ENCODE data around the gene INHBA.

The INHBA gene

DNA sequence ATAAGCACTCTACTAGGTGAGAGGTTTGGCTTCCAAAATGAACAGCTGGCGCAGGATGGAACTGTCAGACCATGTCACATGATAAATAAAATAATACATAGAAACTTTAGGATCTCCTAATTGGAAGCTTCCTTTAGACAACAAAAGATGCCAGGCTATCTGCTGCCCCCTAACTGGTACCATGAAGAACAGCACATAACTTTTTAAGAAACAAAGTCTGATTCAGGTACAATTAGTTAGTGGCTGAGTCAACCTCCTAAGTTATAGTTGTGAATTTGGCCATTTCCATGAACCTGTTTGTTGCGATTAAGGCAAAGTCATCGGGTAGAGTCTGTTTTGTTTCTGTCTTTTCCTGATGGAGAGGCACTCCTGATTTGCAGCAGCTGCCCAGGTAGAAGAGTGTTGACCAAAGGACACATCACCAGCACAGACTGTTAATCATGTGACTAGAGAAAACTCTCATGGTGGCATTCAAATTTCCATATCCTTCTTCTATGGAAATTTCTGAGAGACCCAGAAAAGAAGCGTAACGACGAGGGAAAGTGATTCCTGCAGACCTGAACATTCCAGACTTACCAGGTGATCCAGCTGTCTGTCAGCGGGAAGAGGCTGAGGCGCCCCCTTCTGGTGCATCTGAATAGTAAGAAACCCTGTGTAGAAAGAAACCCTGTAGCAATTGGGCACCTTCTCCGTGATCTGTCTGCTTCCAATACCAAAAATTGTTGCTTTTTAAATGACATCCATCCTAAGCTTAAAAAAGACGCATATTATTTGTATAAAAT lies 8.6 kb upstream of the INHBA start:
- no peak for DNase-seq (ENCODE audit: low read depth in 2 of 2)

DNA sequence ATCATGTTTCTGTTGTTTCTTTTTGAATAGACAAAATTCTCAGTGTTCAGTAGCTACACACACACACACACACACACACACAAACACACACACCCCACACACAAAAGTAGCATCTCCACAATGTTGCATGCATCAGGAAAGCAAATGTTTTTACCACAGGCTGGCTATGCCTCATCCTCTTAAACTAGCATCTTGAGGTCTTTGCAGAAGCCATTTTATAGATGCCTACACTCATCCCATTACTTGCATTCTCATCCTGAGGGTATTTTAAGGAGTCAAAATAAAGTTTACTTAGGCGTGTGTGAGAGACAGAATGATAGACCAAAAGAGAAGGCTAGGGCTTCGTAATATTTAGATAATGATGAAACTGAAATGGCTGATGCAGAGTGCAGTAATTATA lies 7.9 kb upstream of the INHBA start:
- no peak for DNase-seq (ENCODE audit: low read depth in 2 of 2)

DNA sequence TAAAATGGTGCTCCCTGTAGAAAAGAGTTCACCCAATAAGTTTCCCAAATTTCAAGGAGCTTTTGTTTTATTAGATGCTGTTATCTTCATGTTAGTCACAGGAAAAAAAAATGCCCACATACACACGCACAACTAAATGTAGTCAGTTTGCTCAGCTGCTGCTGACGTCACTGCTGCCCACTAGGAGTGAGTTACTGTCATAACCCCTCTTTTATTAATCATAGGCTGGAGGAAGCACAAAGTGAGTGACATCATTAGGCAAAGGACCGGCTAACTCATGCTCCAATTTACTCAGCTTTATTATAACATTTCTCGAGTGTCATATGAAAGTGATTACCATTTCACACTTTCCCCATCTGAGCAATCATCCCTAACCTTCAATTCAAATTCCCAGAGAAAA lies 6.7 kb upstream of the INHBA start:
- no peak for DNase-seq (ENCODE audit: low read depth in 2 of 2)

DNA sequence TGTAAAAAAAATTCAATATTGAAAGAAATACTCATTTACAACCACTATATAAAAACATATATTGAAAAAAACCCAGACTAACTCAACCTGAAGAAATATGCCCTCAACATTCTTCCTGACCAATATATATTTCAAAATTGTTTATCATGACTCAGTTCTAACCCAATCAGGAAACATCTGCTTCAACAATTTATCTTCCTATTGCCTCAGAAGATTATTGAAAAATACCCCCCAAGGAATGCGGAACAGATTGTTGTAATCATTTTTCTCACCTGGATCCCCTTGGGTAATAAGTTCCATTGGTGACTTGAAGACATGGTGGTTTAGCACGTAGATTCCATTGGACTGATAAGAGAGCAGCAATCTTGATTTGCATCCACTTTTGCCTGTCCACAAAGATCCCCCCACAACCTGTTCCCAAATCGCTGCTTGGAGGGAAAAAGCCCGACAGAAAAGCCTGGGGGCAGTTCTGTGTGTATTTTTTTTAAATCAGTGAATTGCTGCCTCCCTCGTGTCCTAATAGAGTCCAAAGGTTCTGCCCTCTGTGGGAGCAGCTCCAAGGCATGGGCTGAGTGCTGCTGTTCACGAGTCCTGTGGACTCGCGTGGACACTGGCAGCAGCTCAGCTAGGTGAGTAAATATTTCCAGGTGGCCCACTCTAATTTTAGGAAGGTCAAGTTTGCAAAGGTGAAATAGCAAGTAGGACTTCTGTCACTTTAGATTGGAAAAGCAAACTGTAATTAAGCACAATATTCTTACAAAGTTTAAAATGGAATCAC lies 5.9 kb upstream of the INHBA start:
- no peak for DNase-seq (ENCODE audit: low read depth in 2 of 2)

DNA sequence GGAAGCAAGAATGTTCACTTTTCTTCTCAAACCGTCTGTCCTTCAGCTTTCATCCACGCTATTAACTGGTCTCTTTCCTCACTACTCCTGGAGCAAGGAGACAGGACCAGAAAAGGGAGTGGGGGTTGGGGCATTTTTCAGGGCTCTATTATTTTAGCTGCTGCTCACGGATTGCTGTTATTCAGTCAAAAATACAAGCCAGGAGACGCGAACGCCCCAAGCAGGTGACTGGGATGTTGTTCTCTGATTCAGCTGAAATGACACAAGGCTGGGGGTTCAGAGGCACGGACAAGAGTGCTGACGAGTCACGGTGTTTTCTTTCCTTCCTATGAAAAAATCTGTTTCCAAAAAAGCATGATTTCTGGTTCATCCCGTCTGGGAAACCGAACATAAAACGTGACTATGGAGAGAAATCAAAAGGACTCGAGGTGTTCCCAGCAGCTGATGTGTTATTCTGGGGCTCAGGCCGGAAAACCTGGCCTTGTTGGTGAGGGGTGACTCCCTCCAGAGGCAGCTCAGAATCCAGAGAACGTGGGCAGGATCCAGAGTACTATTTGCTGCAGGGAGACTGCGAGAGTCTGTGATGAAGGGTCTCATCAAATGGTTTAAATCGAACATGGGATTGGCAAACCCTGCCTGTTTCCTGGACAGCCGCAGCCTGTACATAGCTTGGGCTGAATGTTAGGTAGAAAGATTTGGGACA lies 3.5 kb upstream of the INHBA start:
- DNase-seq (ENCODE audit: low read depth in 2 of 2) = no peak

DNA sequence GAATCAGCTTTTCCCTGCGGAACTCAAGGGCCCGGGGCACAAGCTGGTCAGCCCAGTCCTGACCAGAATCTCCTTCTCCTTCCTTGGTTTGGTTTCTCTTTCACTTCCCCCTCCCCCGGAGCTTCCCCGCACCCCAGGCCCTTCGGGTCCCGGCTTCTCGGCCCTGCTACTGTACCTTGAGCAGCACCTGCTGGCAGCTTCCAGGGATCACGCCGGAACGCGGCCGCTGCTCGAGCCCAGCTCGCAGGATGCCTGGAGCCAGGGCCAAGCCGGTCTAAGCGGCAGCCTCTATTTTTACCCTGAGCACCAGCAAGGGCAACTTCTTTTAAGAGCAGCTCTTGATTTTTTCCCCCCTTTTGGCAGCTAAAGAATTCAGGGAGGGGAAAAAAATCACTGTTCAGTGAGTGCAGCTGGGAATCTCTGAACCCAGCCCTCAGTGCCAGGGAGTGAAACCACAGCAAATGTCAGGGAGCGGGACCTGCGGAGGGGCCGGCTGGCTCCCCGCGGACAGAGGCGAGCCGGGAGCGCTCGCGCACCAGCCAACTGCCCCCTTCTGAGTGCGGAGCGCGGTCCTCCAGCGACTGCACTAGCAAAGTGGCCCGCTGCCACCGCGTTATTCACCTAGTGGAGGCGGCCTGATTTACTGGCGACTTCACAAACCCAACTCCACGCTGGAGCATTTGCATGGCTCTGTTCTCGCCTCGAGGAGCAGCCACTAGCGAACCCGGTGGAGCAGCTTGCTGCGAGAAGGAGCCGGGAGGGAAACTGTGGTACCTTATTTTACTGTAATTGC lies 2.4 kb upstream of the INHBA start:
- DNase-seq (ENCODE audit: low read depth in 2 of 2) = peak; percentile 19 to 41

DNA sequence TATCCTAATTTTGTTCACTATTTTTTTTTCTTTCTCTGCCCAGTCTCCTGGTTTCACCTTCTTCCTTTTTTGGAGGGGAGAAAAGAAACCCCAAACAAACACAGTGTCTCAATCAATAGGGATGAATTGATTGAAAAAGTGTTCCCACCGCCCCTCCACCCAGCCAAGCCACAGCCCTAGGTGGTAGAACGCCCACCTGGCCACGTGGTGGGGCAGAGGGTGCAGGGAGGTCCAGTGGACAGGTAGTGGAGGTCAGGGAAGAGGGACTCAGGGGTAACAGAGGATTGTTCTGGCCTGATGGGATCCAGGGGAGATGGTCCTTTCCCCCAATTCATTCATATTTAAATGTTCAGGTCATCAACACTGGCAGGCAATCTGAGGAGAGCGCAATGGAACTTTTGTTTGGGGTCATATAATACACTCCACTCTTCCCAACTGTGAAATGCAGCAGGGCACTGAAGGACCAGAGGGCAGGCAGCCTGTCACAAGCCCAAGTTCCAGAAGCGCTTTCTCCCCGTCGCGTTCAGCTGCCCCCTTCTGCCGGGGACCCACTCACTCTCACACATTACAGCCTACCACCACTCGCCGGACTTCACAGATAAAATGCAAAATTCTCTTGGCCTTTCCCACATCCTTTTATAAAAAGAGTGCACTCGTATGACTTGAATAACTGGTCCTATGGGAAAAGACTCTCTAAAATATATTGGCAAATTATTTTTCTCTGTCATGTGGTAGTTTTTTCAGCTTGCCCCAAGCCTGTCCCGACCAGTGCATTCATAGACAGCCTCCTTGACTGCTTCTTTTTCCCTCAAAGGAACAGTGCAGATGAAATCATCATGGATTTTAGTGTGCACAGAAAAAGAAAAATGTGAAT lies 1.6 kb downstream of the INHBA start:
- no peak for DNase-seq (ENCODE audit: low read depth in 2 of 2)

DNA sequence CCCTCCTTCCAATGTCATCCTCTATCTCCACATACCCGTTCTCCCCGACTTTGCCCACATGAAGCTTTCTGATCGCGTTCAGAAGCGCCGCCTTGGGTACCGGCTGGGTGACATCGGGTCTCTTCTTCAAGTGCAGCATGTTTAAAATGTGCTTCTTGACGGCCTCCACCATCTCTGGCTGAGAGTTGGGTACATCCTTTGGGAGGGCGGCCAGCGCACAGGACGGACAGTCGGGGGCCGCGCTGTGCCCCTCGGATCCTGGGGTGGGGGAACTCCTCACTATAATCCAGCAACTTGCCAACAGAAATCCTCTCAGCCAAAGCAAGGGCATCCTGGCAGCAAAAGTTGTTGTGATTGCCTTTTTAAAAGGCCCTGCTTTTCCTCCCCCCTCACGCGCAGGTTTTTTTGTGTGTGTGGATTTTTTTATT lies 2.8 kb downstream of the INHBA start:
- DNase-seq (ENCODE audit: low read depth in 2 of 2) = no peak

DNA sequence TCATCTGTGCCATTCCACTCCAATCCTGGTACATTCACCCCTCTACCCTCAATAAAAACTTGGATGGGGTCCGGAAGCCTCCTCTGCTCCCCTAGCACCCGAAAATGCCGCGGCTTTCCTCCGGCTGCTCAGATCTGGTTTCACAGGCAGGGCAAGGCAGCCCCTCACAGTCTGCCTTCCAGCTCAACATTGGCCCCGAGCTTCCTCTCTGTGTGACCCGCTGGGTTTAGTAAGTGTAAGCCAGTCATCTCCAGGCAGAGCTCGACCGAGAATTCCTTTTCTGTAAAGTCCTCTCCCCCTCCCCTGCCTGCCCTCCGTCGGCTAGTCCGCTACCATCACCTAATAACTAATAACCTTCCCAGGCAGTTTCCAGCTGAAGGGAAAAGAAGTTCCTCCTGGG lies 3.4 kb downstream of the INHBA start:
- no peak for DNase-seq (ENCODE audit: low read depth in 2 of 2)

DNA sequence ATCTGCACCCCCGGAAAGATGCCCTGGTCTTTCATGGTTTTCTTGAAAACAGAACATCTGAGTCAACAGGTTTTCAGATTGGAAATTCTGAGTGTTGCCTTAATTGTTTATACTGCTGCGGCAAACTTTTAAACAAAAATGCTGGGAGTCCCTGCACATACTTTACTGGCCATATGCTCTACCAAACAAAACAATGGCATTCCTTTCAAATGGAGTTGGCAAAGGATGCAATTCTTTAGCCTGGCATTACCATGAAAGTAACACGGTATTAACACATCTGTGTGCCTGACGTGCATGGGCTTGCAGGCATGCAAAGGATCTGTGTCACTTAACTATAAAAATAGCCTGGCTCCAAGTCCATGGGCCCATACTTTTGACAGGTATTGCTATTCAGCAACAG lies 4.2 kb downstream of the INHBA start:
- DNase-seq (ENCODE audit: low read depth in 2 of 2) = no peak

DNA sequence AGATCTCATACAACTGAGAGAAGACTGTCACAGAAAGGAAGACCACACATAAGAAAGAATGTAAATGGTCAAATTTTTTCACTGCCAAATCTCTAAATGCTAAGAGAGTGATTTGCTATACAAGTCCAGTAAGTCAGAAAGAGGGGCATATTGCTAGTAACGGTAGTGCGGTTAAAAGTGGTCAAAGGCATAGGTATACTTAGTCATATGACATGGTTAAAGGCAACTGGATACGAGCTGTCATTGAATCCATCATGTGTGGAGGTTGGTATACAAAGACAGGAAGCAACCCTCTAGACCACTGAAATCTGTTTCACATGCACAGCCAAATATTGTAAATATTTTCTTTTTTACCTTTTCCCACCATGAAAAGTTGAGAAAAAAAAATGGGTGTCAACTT lies 4.8 kb downstream of the INHBA start:
- DNase-seq (ENCODE audit: low read depth in 2 of 2) = no peak

DNA sequence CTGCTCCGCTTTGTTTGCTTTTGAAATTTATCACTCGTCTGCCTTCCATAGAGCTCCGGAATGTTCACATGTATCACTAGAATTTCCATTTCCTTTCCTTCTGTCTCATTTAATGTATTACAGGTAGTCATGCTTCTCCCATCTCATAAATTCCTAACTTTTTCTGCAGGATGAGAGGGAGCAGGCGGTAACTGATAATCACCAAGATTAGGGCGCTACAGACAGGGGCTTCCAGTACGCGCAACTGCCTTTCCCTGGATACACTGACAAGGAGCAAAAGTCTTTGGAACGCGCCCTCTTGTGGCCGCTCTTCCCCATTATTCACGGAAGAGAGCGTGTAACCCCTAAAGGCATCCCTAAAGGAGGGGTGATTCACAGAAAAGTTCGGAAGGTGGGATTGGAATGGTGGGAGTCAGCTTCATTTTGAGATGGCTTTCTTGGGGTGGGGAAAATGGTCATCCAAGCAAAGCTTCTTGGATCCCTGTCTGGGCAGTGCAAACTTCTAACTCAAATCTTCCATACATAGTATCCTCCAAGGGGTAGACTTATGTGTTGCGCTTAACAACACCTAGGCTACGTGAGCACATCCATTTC lies 6.5 kb downstream of the INHBA start:
- no peak for DNase-seq (ENCODE audit: low read depth in 2 of 2)

DNA sequence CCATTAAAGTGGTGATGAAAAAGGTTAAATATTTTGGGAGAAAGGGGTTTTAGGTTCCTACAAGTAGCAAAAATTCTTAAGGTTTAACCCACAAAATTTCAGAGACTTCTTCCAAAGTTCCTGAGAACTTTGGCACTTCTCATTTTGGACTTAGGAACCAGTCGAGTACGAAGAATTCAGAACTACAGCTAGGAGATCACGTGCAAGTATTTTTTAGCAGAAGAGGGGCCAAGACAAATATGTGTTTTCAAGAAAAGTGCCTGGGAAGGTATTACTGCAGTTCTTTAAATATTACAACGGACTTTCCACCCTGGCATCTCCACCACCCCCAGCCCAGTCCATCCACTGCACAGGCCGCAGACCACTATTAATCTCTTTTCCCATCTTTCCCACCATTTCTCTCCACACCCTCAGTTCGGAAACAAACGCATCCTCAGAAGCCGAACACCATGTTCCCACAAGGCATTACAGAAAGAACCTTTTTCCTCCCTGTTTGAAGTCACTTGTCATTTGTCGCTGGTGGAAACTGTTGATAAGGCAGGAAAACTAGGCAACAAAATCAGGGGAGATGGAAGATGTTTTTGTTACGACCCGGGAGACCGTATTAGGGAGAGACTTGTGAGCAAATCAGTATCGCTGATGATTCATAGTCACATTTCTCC lies 7.1 kb downstream of the INHBA start:
- no peak for DNase-seq (ENCODE audit: low read depth in 2 of 2)

DNA sequence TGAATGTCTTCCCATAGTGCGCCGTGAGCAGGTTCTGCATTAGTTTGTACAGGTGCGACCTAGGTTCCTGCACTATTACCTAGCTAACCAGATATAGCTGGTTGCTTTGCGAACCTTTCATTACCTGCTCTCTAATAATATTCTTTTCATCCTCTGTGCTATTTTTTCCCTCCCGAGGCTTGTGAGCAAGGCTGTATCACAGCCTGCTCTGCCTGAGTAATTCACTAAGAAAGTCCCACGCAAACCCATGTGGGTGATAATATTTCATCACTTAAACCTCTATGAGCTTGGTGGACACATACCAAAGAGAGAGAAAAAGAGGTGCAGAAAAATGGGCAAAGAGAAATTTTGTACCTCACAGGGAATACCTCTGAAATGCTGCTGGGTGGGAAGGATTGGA lies 8.4 kb downstream of the INHBA start:
- no peak for DNase-seq (ENCODE audit: low read depth in 2 of 2)

DNA sequence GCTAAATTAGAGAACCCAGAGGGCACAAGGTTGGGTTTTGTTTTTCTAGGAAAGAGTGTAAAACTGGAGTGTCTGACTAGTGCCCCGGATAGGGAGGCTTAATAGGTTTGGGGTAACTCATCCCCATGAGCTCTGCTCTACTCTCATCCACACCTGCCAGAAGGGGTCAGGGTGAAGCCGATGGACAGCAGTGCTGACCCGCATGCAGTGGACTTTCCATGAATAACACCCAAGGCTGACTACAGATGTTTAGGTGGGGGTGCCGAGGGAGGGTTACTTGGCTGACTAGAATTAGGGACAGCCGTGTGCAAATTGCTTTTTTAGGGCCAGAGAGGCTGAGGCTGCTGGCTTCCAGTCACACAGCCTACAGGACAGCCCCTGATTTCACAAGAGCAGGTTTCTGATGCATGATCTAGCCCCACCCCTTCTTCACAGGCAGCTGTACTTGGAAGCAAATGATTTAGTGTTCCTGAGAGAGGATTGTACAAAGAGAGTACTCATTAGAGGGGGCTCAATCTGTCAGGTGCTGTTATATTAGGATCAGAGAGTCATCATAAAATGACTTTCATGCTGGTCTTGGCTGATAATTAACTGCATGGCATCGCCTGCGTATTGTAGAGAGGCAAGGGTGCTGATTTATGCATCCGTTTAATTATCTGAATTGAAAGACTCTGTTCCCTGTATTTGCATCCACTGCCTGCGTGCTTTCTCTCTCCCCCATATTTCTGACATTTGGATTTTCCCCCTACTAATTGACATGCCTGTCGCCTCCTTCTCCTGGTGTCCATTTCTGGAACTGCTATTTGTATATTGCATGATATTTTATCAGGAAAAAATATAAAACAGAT lies 9.5 kb downstream of the INHBA start:
- no peak for DNase-seq (ENCODE audit: low read depth in 2 of 2)

DNA sequence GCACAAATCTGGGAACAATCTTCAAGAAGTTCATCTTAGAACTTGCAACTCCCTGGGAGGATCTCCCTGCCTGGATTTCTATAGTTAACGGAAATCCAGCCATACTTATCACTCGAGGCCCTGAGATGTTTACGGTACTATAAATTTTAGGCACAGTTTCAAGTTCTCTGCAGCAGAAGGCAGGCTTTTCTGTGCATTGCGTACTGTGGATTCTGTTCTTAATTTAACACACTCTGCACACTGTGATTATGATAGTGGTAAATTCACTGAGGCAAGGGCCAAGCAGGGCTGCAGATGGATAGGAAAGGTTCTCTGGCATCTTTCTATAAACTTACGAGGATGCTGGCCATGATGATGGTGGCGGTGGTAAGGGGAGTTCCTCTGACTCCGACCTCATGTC lies 10.6 kb downstream of the INHBA start:
- DNase-seq (ENCODE audit: low read depth in 2 of 2) = no peak

DNA sequence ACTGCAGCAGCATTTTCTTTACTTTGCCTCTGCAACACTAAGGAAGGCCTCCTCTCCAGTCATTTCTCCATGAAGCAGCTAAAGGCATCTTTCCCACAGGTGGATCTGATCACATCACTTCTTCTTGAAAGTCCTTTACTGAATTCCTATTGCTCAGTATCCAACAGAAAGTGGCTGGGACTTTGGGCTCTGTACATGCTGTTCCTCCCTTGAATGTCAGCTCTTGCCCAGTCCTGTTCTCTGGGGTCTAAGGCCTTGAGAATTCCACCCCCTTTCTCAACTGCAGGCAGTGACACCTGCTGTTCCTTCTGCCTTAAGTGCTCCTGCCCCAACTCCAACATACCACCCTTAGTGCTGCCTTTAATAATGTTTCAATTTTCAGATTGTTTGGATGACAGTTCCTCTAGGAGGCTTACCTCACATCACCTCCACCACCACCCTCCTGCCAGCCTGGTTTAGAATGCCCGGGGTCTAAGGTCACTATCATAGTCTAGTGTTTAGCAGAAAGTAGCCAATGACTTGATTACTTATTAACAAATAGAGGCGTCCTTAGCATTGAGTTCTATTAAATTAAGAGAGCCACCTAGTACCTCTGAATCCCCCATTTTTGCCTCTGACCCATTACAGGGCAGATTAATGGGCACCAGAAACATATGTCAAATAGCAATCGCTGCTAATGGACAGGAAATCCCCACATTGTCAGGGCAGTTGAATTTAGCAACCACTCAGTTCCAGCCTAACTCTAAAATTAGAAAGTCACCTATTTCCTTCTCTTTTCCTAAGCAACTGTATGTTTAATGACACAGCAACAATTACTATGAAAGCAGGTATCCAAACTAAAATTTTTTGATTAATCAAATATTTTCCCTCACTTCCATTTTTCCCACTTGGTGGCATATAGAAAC lies 11.4 kb downstream of the INHBA start:
- no peak for DNase-seq (ENCODE audit: low read depth in 2 of 2)

DNA sequence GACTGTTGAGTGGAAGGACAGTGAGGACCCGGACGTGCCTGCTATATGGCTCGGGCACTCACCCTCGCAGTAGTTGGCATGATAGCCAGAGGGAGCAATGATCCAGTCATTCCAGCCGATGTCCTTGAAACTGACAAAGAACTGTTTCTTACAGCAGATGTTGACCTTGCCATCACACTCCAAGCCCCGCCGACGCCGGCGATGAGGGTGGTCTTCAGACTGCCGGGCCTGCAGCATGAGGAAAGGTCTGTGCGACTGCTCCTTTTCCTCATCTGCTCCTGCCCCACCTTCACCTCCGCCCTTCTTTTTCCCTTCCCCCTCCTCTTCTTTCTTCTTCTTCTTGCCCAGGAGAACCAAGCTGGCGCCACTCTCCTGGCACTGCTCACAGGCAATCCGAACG lies 13.1 kb downstream of the INHBA start:
- no peak for DNase-seq (ENCODE audit: low read depth in 2 of 2)

Data from stimulated activated CD8-positive, alpha-beta memory T cell treated with anti-CD3 and anti-CD28 coated beads, Interleukin-7, amount 100 ng/mL, for 4 hours (primary cell).